ENCODE data around the gene YJU2.

- TF ChIP-seq ZNF354B (CRISPR knock-in tag; IDR thresholded peaks at IDR 0.05) (no peak), FOXM1 (CRISPR knock-in tag; IDR thresholded peaks at IDR 0.05) (no peak), ZBTB4 (CRISPR knock-in tag; IDR thresholded peaks at IDR 0.05; ENCODE audit: borderline replicate concordance) (no peak), ZKSCAN1 (IDR thresholded peaks at IDR 0.05; ENCODE audit: low read length) (no peak)
- TF ChIP-seq, protein P1, sequence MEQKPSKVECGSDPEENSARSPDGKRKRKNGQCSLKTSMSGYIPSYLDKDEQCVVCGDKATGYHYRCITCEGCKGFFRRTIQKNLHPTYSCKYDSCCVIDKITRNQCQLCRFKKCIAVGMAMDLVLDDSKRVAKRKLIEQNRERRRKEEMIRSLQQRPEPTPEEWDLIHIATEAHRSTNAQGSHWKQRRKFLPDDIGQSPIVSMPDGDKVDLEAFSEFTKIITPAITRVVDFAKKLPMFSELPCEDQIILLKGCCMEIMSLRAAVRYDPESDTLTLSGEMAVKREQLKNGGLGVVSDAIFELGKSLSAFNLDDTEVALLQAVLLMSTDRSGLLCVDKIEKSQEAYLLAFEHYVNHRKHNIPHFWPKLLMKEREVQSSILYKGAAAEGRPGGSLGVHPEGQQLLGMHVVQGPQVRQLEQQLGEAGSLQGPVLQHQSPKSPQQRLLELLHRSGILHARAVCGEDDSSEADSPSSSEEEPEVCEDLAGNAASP (CRISPR knock-in tag; IDR thresholded peaks at IDR 0.05; ENCODE audit: borderline replicate concordance), result no peak
- TF ChIP-seq, protein P2, sequence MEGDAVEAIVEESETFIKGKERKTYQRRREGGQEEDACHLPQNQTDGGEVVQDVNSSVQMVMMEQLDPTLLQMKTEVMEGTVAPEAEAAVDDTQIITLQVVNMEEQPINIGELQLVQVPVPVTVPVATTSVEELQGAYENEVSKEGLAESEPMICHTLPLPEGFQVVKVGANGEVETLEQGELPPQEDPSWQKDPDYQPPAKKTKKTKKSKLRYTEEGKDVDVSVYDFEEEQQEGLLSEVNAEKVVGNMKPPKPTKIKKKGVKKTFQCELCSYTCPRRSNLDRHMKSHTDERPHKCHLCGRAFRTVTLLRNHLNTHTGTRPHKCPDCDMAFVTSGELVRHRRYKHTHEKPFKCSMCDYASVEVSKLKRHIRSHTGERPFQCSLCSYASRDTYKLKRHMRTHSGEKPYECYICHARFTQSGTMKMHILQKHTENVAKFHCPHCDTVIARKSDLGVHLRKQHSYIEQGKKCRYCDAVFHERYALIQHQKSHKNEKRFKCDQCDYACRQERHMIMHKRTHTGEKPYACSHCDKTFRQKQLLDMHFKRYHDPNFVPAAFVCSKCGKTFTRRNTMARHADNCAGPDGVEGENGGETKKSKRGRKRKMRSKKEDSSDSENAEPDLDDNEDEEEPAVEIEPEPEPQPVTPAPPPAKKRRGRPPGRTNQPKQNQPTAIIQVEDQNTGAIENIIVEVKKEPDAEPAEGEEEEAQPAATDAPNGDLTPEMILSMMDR (CRISPR knock-in tag; IDR thresholded peaks at IDR 0.05), result peak; percentile 79
Observed at GRCh38 chr19:4297901-4298809, 51.3 kb downstream of the YJU2 start.
